RPMI8226 (cell line): ENCODE results near the gene TTLL10.
A peak's percentile ranks its signal among the peaks of the same experiment; 100 is the strongest.

Experiments
- DNase-seq: peaks from one replicate; pipeline ENCODE4 v3.0.0-alpha.2; 2015

Gene TTLL10

GRCh38 chr1:1171546-1172340 is 1.9 kb upstream of the TTLL10 start:
- peak; percentile 51 for DNase-seq

- no peak for DNase-seq
Measured at GRCh38 chr1:1173061-1173792, 453 bp upstream of the TTLL10 start.

- DNase-seq = peak; percentile 72
Measured at GRCh38 chr1:1175221-1176062, 1.8 kb downstream of the TTLL10 start.

- peak; percentile 72 for DNase-seq
Measured at GRCh38 chr1:1176063-1176761, 2.5 kb downstream of the TTLL10 start.

GRCh38 chr1:1176931-1177330 is 3.3 kb downstream of the TTLL10 start:
- DNase-seq = no peak

- no peak for DNase-seq
Measured at GRCh38 chr1:1177452-1178206, 3.9 kb downstream of the TTLL10 start.

- DNase-seq = no peak
Measured at GRCh38 chr1:1178794-1179331, 5.2 kb downstream of the TTLL10 start.

GRCh38 chr1:1179346-1179982 is 5.8 kb downstream of the TTLL10 start:
- no peak for DNase-seq

- peak; percentile 62 for DNase-seq
Measured at GRCh38 chr1:1179983-1180861, 6.5 kb downstream of the TTLL10 start.

- no peak for DNase-seq
Measured at GRCh38 chr1:1181129-1181937, 7.7 kb downstream of the TTLL10 start.

GRCh38 chr1:1181938-1182410 is 8.3 kb downstream of the TTLL10 start:
- no peak for DNase-seq

- no peak for DNase-seq
Measured at GRCh38 chr1:1182491-1183220, 9.0 kb downstream of the TTLL10 start.

GRCh38 chr1:1183221-1183747 is 9.6 kb downstream of the TTLL10 start:
- DNase-seq = no peak

- no peak for DNase-seq
Measured at GRCh38 chr1:1183833-1184775, 10.4 kb downstream of the TTLL10 start.

GRCh38 chr1:1185101-1185765 is 11.6 kb downstream of the TTLL10 start:
- no peak for DNase-seq

GRCh38 chr1:1187938-1188337 is 14.3 kb downstream of the TTLL10 start:
- DNase-seq = no peak
